Endothelial cell of umbilical vein (primary cell): ENCODE results near the gene SRRM2. TPM values are rescaled to one million over a fixed set of nuclear protein-coding genes. Genes with fewer than 3 reads are reported as not detected.

Experiments used
- BruUV-seq: library from RNA; stranded (reverse); fragments of 400-500 nt; replicated peaks from 2 replicates; lab custom pipeline; 2021; lab: Mats Ljungman, UMichigan
- CTCF ChIA-PET: fragments of 300-600, 350-600 bp; sonication (Branson Sonifier 250); formaldehyde crosslinking; loops from one replicate; lab custom pipeline; 2021; ENCODE audit warnings: antibody characterized with exemption, inconsistent platforms; lab: Charles Lee
- POLR2A ChIA-PET: fragments of 300-600, 350-600 bp; sonication (Branson Sonifier 250); formaldehyde crosslinking; loops from one replicate; lab custom pipeline; 2021; ENCODE audit warnings: antibody characterized with exemption, inconsistent platforms; lab: Charles Lee
- DNase-seq: peaks from one replicate; pipeline ENCODE4 v3.0.0-alpha.2; 2011; ENCODE audit warnings: low read depth, low spot score
- FAIRE-seq: peaks from 2 replicates; lab custom pipeline; 2011; peaks lifted over from hg19 to GRCh38; lab: Jason Lieb, UNC
- H2AFZ ChIP-seq: 2 replicates; pipeline ENCODE4 v1.6.0; 2012; ENCODE audit warnings: low read depth, low read length, control low read depth, inconsistent platforms
- H3K27ac ChIP-seq: 2 replicates; pipeline ENCODE4 v1.5.1; 2011; ENCODE audit warnings: low read depth, mild to moderate bottlenecking, control low read depth, low read length, moderate library complexity; ENCODE audit not compliant: insufficient read depth
- H3K27me3 ChIP-seq, 2 experiments: 2 replicates each; pipeline versions ENCODE4 v1.6.0 to v1.6.1; 2011; ENCODE audit warnings: low read length in 2 of 2, mixed read lengths in 1 of 2; ENCODE audit not compliant: control insufficient read depth in 2 of 2, insufficient read depth in 2 of 2
- H3K36me3 ChIP-seq, 2 experiments: 2 replicates in 1 of 2; 3 replicates in 1 of 2; pipeline ENCODE4 v1.5.1; 2011; ENCODE audit warnings: low read length in 2 of 2, mild to moderate bottlenecking in 1 of 2, moderate library complexity in 1 of 2; ENCODE audit not compliant: control insufficient read depth in 2 of 2, insufficient read depth in 2 of 2; ENCODE audit errors: extremely low read depth in 1 of 2
- H3K4me1 ChIP-seq: 3 replicates; pipeline ENCODE4 v1.5.1; 2011; ENCODE audit warnings: mild to moderate bottlenecking, low read length; ENCODE audit not compliant: control insufficient read depth, insufficient read depth; ENCODE audit errors: extremely low read depth
- H3K4me2 ChIP-seq: 2 replicates; pipeline ENCODE4 v1.6.1; 2011; ENCODE audit warnings: low read length, control low read depth, mixed read lengths; ENCODE audit not compliant: insufficient read depth
- H3K4me3 ChIP-seq, 3 experiments: fragments of 200-600 bp in 1 of 3; sonication (generic), shearing (Covaris generic) in 1 of 3; replicated peaks in 1 of 3; 2 replicates each; pipeline ENCODE4 v1.5.1; 2011 to 2016; ENCODE audit warnings: control low read depth in 3 of 3, low read length in 3 of 3, mild to moderate bottlenecking in 2 of 3, inconsistent platforms in 1 of 3, low read depth in 1 of 3, moderate library complexity in 1 of 3; ENCODE audit not compliant: insufficient read depth in 1 of 3
- H3K79me2 ChIP-seq: 2 replicates; pipeline ENCODE4 v1.6.0; 2012; ENCODE audit warnings: low read length, inconsistent platforms; ENCODE audit not compliant: control insufficient read depth, insufficient read depth
- H3K9ac ChIP-seq: replicated peaks from 2 replicates; pipeline ENCODE3; 2011; ENCODE audit warnings: low read length, control low read depth; ENCODE audit not compliant: insufficient read depth; ENCODE audit errors: extremely low read depth
- H3K9me1 ChIP-seq: replicated peaks from 3 replicates; pipeline ENCODE4 v1.6.0; 2011; ENCODE audit warnings: mild to moderate bottlenecking, low read length; ENCODE audit not compliant: control insufficient read depth, insufficient read depth; ENCODE audit errors: extremely low read depth
- H3K9me3 ChIP-seq: replicated peaks from 2 replicates; pipeline ENCODE4 v1.5.1; 2012; ENCODE audit warnings: low read length, inconsistent platforms; ENCODE audit not compliant: control insufficient read depth, insufficient read depth
- H4K20me1 ChIP-seq: replicated peaks from 2 replicates; pipeline ENCODE3; 2011; ENCODE audit warnings: mild to moderate bottlenecking, low read length; ENCODE audit not compliant: control insufficient read depth, insufficient read depth; ENCODE audit errors: extremely low read depth
- CTCF ChIP-seq, 2 donors: IDR thresholded peaks; 1 replicate in 1 of 2; 2 replicates in 1 of 2; pipeline ENCODE4 v1.5.1; 2011; ENCODE audit warnings: low read length in 2 of 2, mild to moderate bottlenecking in 2 of 2, moderate library complexity in 2 of 2, control low read depth in 1 of 2, inconsistent platforms in 1 of 2, low read depth in 1 of 2; ENCODE audit not compliant: insufficient read depth in 1 of 2; ENCODE audit errors: extremely low read depth in 1 of 2
- EZH2 ChIP-seq: IDR thresholded peaks from 2 replicates; pipeline ENCODE4 v1.6.1; 2012; ENCODE audit warnings: borderline replicate concordance, low read depth, mild to moderate bottlenecking, moderate library complexity, low read length, inconsistent platforms; ENCODE audit not compliant: severe bottlenecking
- FOS ChIP-seq: IDR thresholded peaks from 2 replicates; pipeline ENCODE4 v1.6.1; 2011; ENCODE audit warnings: mild to moderate bottlenecking, low read length, moderate library complexity, borderline replicate concordance; ENCODE audit not compliant: insufficient read depth
- GATA2 ChIP-seq: IDR thresholded peaks from 2 replicates; pipeline ENCODE4 v1.7.0; 2011; ENCODE audit warnings: low read depth, mild to moderate bottlenecking, moderate library complexity, mixed read lengths, low read length; ENCODE audit not compliant: insufficient read length, insufficient read depth
- JUN ChIP-seq: IDR thresholded peaks from 2 replicates; pipeline ENCODE4 v1.6.1; 2011; ENCODE audit warnings: borderline replicate concordance, low read depth; ENCODE audit not compliant: insufficient read length, insufficient read depth
- MAX ChIP-seq: IDR thresholded peaks from 2 replicates; pipeline ENCODE4 v1.6.1; 2011; ENCODE audit not compliant: insufficient read depth, insufficient read length
- MYC ChIP-seq: IDR thresholded peaks from one replicate; pipeline ENCODE4 v1.6.1; 2011; ENCODE audit warnings: mild to moderate bottlenecking, low read depth, low read length
- POLR2A ChIP-seq: IDR thresholded peaks from 2 replicates; pipeline ENCODE4 v1.6.1; 2012; ENCODE audit warnings: low read depth, mild to moderate bottlenecking, control low read depth, low read length
- POLR2AphosphoS5 ChIP-seq: IDR thresholded peaks from 2 replicates; pipeline ENCODE4 v1.6.1; 2012; ENCODE audit warnings: low read depth, mild to moderate bottlenecking, control low read depth, low read length, moderate library complexity; ENCODE audit not compliant: insufficient read depth
- dilution Hi-C: fragments of 300-500 bp; cut with MboI; formaldehyde crosslinking; loops from one replicate; pipeline ENCODE4 v1.15.0; 2019; ENCODE audit warnings: low sequenced_read_pairs; ENCODE audit not compliant: extremely low pct_ligation_motif_present
- intact Hi-C: fragments of 100-400 bp; cut with micrococcal nuclease; formaldehyde crosslinking; loops from one replicate; pipeline ENCODE4 v1.10.0; 2022
- polyA plus RNA-seq, 4 experiments: library from polyadenylated mRNA; depleted of rRNA in 3 of 4; stranded (reverse) in 3 of 4; unstranded in 1 of 4; fragments of >200 nt; gene quantifications; 2 replicates each; pipeline versions ENCODE4 v1.2.1 to v1.2.3, GENCODE V29; 2011 to 2012; ENCODE audit warnings: missing spikeins in 1 of 4
- total RNA-seq: library from RNA; stranded (reverse); gene quantifications from 2 replicates; pipeline ENCODE4 v1.2.3, GENCODE V29; 2021

Gene SRRM2
- total and polyA plus RNA-seq, 2 donors (not counting 3 experiments of a cell fraction or from before 2014, with no cell fraction given): 270 to 483 TPM

GRCh38 chr16:2741168-2741567, 11.3 kb upstream of the SRRM2 start:
- ChIA-PET CTCF (interaction anchor here (1.2 kb wide), 1 partner anchor 98 kb away, joined by 6 read pairs; no protein-coding TSS in a partner anchor), POLR2A (interaction anchor here (0.6 to 1.0 kb wide), 2 partner anchors 58 to 402 kb away, joined by 3 to 8 read pairs; partner anchors contain the start of gene KCTD5)
- dilution Hi-C loops: no loop called here
- Histone ChIP-seq H3K27ac (no peak overlapping the region), H3K79me2 (no peaks in the 10 kb centered on the region), H3K9ac (no peak overlapping the region), H3K4me1 (no peaks in the 10 kb centered on the region), H4K20me1 (no peaks in the 10 kb centered on the region), H3K36me3 (no peaks in the 10 kb centered on the region), H3K9me1 (no peaks in the 10 kb centered on the region), H3K4me3 (no peak overlapping the region), H3K4me2 (no peak overlapping the region), H3K27me3 (no peaks in the 10 kb centered on the region), H2AFZ (no peak overlapping the region), H3K9me3 (no peaks in the 10 kb centered on the region)
- TF ChIP-seq CTCF (IDR thresholded peaks at IDR 0.05; ENCODE audit: extremely low read depth in 1 of 2, insufficient read depth in 1 of 2, low read depth in 1 of 2, low read length in 2 of 2) (no peak), FOS (no peak), POLR2A (no peak), GATA2 (no peak), MAX (no peak), POLR2AphosphoS5 (no peak), MYC (no peak), EZH2 (no peak), JUN (no peak)
- no TSS peak for BruUV-seq
- FAIRE-seq: no peak
- no peak for DNase-seq
- intact Hi-C loops: no loop called here
